DOHH2 (cell line): ENCODE results near the gene COL1A1.

ENCODE experiments used
- CTCF ChIP-seq: fragments of 200-600 bp; sonication (generic); IDR thresholded peaks from one replicate; pipeline ENCODE4 v1.5.1; 2014; ENCODE audit warnings: antibody characterized with exemption, mild to moderate bottlenecking, low read depth, low read length; ENCODE audit not compliant: poor library complexity, severe bottlenecking
- EZH2phosphoT487 ChIP-seq: fragments of 200-600 bp; sonication (generic); IDR thresholded peaks from 2 replicates; pipeline ENCODE4 v1.6.1; 2017; ENCODE audit warnings: borderline replicate concordance, mild to moderate bottlenecking, antibody characterized with exemption, low read length, moderate library complexity, mixed read lengths

GRCh38 chr17:50209133-50209471, 7.7 kb upstream of the COL1A1 start:
- TF ChIP-seq CTCF (no peak), EZH2phosphoT487 (no peak)
